ENCODE measurements around the gene LRRC27.

LRRC27 gene

GRCh38 chr10:132306864-132307751 lies 24.9 kb upstream of the LRRC27 start:
- TF ChIP-seq CTCF (IDR thresholded peaks at IDR 0.05; ENCODE audit: insufficient read depth, low read depth, low read length, missing control alignments) = no peak
- DNase-seq (ENCODE audit: low read depth) = peak; percentile 44
- peak overlapping the region; percentile 40 for H3K4me3 ChIP-seq (ENCODE audit: low read length)

GRCh38 chr10:132307823-132308586 lies 24.0 kb upstream of the LRRC27 start, which contains the start of gene STK32C:
STK32C (minus strand) TSS chr10:132307950; CDS start chr10:132307833, 117 bp downstream.
- no peak for TF ChIP-seq CTCF (IDR thresholded peaks at IDR 0.05; ENCODE audit: insufficient read depth, low read depth, low read length, missing control alignments)
- DNase-seq (ENCODE audit: low read depth) = peak; percentile 92
- peak within 1 kb of the TSS; percentile 64 for H3K4me3 ChIP-seq (ENCODE audit: low read length)

GRCh38 chr10:132308587-132309470 lies 23.2 kb upstream of the LRRC27 start:
- peak overlapping the region; percentile 64 for H3K4me3 ChIP-seq (ENCODE audit: low read length)
- DNase-seq (ENCODE audit: low read depth) = no peak
- no peak for TF ChIP-seq CTCF (IDR thresholded peaks at IDR 0.05; ENCODE audit: insufficient read depth, low read depth, low read length, missing control alignments)

GRCh38 chr10:132309471-132309865 lies 22.5 kb upstream of the LRRC27 start:
- DNase-seq (ENCODE audit: low read depth) = no peak
- H3K4me3 ChIP-seq (ENCODE audit: low read length) = no peak overlapping the region
- TF ChIP-seq CTCF (IDR thresholded peaks at IDR 0.05; ENCODE audit: insufficient read depth, low read depth, low read length, missing control alignments) = no peak

GRCh38 chr10:132309879-132310591 lies 22.0 kb upstream of the LRRC27 start:
- no peak for DNase-seq (ENCODE audit: low read depth)
- H3K4me3 ChIP-seq (ENCODE audit: low read length) = no peak overlapping the region
- no peak for TF ChIP-seq CTCF (IDR thresholded peaks at IDR 0.05; ENCODE audit: insufficient read depth, low read depth, low read length, missing control alignments)
